ENCODE data around the gene OGFOD1. TPM values are rescaled to one million over a fixed set of nuclear protein-coding genes. Genes with fewer than 3 reads are reported as not detected.
A peak's percentile ranks its signal among the peaks of the same experiment; 100 is the strongest.

Gene OGFOD1
- total RNA-seq, 6 experiments from 2014 or later = 12.2 to 32.0 (median 17.4) TPM

DNA sequence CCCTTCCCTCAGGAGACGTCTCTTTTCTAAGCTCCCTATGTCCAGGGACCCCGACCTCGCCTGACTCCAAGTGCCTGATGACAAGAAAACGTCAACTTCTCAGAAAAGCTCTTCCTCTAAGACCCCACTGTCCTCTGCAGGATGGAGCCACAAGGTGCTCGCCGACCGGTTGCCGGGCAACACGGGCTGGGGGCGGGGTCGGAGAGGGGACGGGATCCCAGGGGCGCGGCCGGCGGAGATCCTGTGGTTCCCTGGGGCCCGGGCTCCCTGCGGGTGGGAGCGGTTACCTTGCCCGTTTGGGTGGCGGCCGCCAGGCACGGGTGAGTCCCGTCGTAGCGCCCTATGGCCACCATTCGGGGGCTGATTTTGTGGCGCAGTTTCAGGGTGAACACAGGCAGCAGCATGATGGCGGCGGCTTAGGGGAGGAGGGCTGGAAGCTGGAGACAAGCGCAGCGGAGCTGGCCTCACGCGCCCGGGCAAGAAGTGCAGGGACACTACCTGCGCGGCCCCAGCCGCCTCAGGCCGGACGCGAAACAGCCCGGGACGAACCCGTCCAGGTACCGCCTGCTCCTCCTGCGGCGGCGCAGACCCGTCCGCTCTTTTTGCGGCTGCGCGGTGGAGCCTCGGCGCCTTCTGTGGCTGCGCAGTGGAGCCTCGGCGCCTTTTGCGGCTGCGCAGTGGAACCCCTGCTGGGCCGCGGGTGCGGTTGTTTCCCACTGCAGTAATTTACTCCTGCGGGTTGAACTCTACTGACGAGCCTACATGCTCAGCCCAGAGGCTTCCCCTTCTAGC lies 68.3 kb downstream of the OGFOD1 start, which contains the start of gene BBS2:
Gene BBS2, minus strand, starts transcription at position 566 of the 792 bp plus-strand sequence. Its CDS starts 162 bp downstream, at position 404.
- DNase-seq = peak; percentile 91 to 93 (median 93)
- intact Hi-C loops (cut with DNase I) = loop anchor here in 1 of 2 donors (10.0 kb wide), 1 partner anchor 75 kb away; no protein-coding TSS in a partner anchor
- TF ChIP-seq POLR2A (IDR thresholded peaks at IDR 0.05) = peak; percentile 84
- TF ChIP-seq, protein P1, sequence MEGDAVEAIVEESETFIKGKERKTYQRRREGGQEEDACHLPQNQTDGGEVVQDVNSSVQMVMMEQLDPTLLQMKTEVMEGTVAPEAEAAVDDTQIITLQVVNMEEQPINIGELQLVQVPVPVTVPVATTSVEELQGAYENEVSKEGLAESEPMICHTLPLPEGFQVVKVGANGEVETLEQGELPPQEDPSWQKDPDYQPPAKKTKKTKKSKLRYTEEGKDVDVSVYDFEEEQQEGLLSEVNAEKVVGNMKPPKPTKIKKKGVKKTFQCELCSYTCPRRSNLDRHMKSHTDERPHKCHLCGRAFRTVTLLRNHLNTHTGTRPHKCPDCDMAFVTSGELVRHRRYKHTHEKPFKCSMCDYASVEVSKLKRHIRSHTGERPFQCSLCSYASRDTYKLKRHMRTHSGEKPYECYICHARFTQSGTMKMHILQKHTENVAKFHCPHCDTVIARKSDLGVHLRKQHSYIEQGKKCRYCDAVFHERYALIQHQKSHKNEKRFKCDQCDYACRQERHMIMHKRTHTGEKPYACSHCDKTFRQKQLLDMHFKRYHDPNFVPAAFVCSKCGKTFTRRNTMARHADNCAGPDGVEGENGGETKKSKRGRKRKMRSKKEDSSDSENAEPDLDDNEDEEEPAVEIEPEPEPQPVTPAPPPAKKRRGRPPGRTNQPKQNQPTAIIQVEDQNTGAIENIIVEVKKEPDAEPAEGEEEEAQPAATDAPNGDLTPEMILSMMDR (IDR thresholded peaks at IDR 0.05) = peak in 1 of 4 donors; percentile 22
- Histone ChIP-seq H3K36me3 (no peaks in the 10 kb centered on the region), H3K27ac (peak within 1 kb of the TSS; percentile 71 to 83 (median 79)), H3K27me3 (no peaks in the 10 kb centered on the region), H3K9me3 (no peaks in the 10 kb centered on the region), H3K4me1 (peaks cover 0 to 11% (median 2%) of the 10 kb centered on the region in 4 donors), H3K4me3 (peak within 1 kb of the TSS; percentile 91 to 99 (median 96))
- peak; percentile 97 to 98 (median 98) for ATAC-seq
- WGBS (ENCODE audit: insufficient coverage, low coverage, low lambda C conversion rate, missing lambda C conversion rate) = 0% methylated on average over 11 of the region's 65 CpGs

GRCh38 chr16:56520251-56520577 lies 68.9 kb downstream of the OGFOD1 start:
- WGBS (ENCODE audit: insufficient coverage, low coverage, low lambda C conversion rate, missing lambda C conversion rate) = 38% methylated on average over 4 of the region's 4 CpGs
- TF ChIP-seq, protein P1 (IDR thresholded peaks at IDR 0.05) = no peak
- TF ChIP-seq POLR2A (IDR thresholded peaks at IDR 0.05) = no peak
- Histone ChIP-seq H3K27ac (peak overlapping the region in 1 of 3 donors; percentile 71), H3K4me3 (peak overlapping the region; percentile 91 to 99 (median 96)), H3K9me3 (no peaks in the 10 kb centered on the region), H3K27me3 (no peaks in the 10 kb centered on the region), H3K4me1 (peaks cover 0 to 11% (median 2%) of the 10 kb centered on the region in 4 donors), H3K36me3 (no peaks in the 10 kb centered on the region)
- ATAC-seq = no peak
- intact Hi-C loops (cut with DNase I) = loop anchor here in 1 of 2 donors (10.0 kb wide), 1 partner anchor 75 kb away; no protein-coding TSS in a partner anchor
- DNase-seq = no peak

DNA sequence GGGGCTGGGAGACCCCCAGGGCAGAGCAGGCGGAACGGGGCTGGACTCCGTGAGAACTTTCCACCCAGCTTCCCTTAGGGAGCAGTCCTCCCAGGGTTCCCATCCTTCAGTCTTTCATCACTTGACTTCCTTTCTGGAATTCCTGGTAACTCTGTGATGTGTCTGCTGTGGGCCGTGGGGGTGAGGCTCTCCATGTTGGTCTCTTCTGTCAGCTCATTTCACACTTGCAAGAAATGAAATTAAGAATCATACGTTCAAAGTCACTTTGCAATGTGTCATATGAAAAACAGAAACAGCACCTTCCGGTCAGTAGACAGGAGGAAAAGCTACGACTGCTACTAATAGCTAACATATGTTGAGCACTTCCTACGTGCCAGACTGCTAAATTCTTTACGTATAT lies 73.9 kb downstream of the OGFOD1 start:
- DNase-seq (no peak), ATAC-seq (no peak)
- H3K9me3 ChIP-seq = no peaks in the 10 kb centered on the region
- intact Hi-C loops (cut with DNase I) = loop anchor here in 1 of 2 donors (10.0 kb wide), 1 partner anchor 70 kb away; no protein-coding TSS in a partner anchor
- no peaks in the 10 kb centered on the region for H3K36me3 ChIP-seq
- no peak overlapping the region for H3K27ac ChIP-seq
- H3K4me1 ChIP-seq = peaks cover 0 to 4% (median 0%) of the 10 kb centered on the region in 4 donors
- TF ChIP-seq, protein P1 (IDR thresholded peaks at IDR 0.05) = no peak
- no peak for TF ChIP-seq POLR2A (IDR thresholded peaks at IDR 0.05)
- H3K27me3 ChIP-seq = no peaks in the 10 kb centered on the region
- H3K4me3 ChIP-seq = no peak overlapping the region
- WGBS (ENCODE audit: insufficient coverage, low coverage, low lambda C conversion rate, missing lambda C conversion rate) = 74% methylated on average over 9 of the region's 9 CpGs

Other genes with a start within 250 kb of the OGFOD1 start
- 100 to 1,000 TPM in 4 of 6 experiments, 10 to 100 TPM in 2; 92.2 to 189 (median 137) TPM for gene AMFR, start 26.0 kb upstream of the OGFOD1 start, total RNA-seq
- 10 to 100 TPM; 26.2 to 35.8 (median 30.3) TPM for gene NUDT21, start 222 bp upstream of the OGFOD1 start, total RNA-seq
- gene BBS2, start 68.5 kb downstream of the OGFOD1 start, total RNA-seq = 10 to 100 TPM in 4 of 6 experiments, 1 to 10 TPM in 2; 5.6 to 18.4 (median 10.5) TPM
- gene MT4, start 113.5 kb downstream of the OGFOD1 start, total RNA-seq = not detected
- gene MT3, start 138.0 kb downstream of the OGFOD1 start, total RNA-seq = under 1 TPM in 1 of 6 experiments, not detected in 5; 0.62 TPM
- 1,000 to 10,000 TPM in 5 of 6 experiments, 100 to 1,000 TPM in 1; 946 to 4,033 (median 2,228) TPM for gene MT2A, start 157.0 kb downstream of the OGFOD1 start, total RNA-seq
- 1,000 to 10,000 TPM in 2 of 6 experiments, 100 to 1,000 TPM in 4; 403 to 1,748 (median 691) TPM for gene MT1E, start 174.2 kb downstream of the OGFOD1 start, total RNA-seq
- 100 to 1,000 TPM in 3 of 6 experiments, 10 to 100 TPM in 2, 1 to 10 TPM in 1; 8.6 to 569 (median 84.5) TPM for gene MT1M, start 181.1 kb downstream of the OGFOD1 start, total RNA-seq
- gene MT1A, start 187.1 kb downstream of the OGFOD1 start, total RNA-seq = 100 to 1,000 TPM in 3 of 6 experiments, 10 to 100 TPM in 3; 34.9 to 161 (median 110) TPM
- 1 to 10 TPM in 3 of 6 experiments, not detected in 3; 1.6 to 7.7 (median 2.2) TPM for gene MT1B, start 200.3 kb downstream of the OGFOD1 start, total RNA-seq
- gene MT1F, start 206.4 kb downstream of the OGFOD1 start, total RNA-seq = 100 to 1,000 TPM in 4 of 6 experiments, 10 to 100 TPM in 2; 10.1 to 934 (median 197) TPM
- gene MT1G, start 216.5 kb downstream of the OGFOD1 start, total RNA-seq = 1,000 to 10,000 TPM in 4 of 6 experiments, 100 to 1,000 TPM in 2; 490 to 8,056 (median 1,365) TPM
- gene MT1H, start 218.3 kb downstream of the OGFOD1 start, total RNA-seq = 1,000 to 10,000 TPM in 2 of 6 experiments, 100 to 1,000 TPM in 2, under 1 TPM in 1, not detected in 1; 0.74 to 1,258 (median 358) TPM
- 1,000 to 10,000 TPM in 4 of 6 experiments, 100 to 1,000 TPM in 2; 808 to 2,440 (median 1,620) TPM for gene MT1X, start 230.9 kb downstream of the OGFOD1 start, total RNA-seq

Data from right lobe of liver (tissue), 6 donors.